MCF 10A (cell line): ENCODE data around the gene CDK5R2. TPM values are rescaled to one million over a fixed set of nuclear protein-coding genes. Genes with fewer than 3 reads are reported as not detected.

Experiments
- BruUV-seq: library from RNA; stranded (reverse); fragments of 400-500 nt; replicated peaks from 2 replicates; lab custom pipeline; 2021; lab: Mats Ljungman, UMichigan
- CTCF ChIA-PET: fragments of 300-600 bp; sonication (Branson Sonifier 250); formaldehyde crosslinking; extraction: SDS; loops from one replicate; lab custom pipeline; 2021; ENCODE audit warnings: antibody characterized with exemption, inconsistent platforms; lab: Yijun Ruan, JAX
- POLR2A ChIA-PET: fragments of 300-600, 350-650 bp; sonication (Branson Sonifier 250); formaldehyde crosslinking; extraction: SDS; loops from one replicate; lab custom pipeline; 2020; ENCODE audit warnings: antibody characterized with exemption, inconsistent platforms; lab: Yijun Ruan, JAX
- DNase-seq: peaks from one replicate; pipeline ENCODE4 v3.0.0-alpha.2; 2018; ENCODE audit not compliant: unreplicated experiment
- H3K27ac Mint-ChIP-seq: one replicate; pipeline ENCODE4 v1.8.0; 2022; ENCODE audit warnings: mild to moderate bottlenecking, low read depth, mixed read lengths; ENCODE audit not compliant: unreplicated experiment
- H3K27me3 Mint-ChIP-seq: one replicate; pipeline ENCODE4 v1.8.0; 2022; ENCODE audit warnings: mixed read lengths; ENCODE audit not compliant: insufficient read depth, unreplicated experiment
- H3K36me3 Mint-ChIP-seq: one replicate; pipeline ENCODE4 v1.8.0; 2022; ENCODE audit warnings: mild to moderate bottlenecking, moderate library complexity, mixed read lengths; ENCODE audit not compliant: insufficient read depth, unreplicated experiment
- H3K4me1 Mint-ChIP-seq: one replicate; pipeline ENCODE4 v1.8.0; 2022; ENCODE audit warnings: mixed read lengths; ENCODE audit not compliant: insufficient read depth, unreplicated experiment
- H3K4me3 Mint-ChIP-seq: one replicate; pipeline ENCODE4 v1.8.0; 2022; ENCODE audit warnings: mild to moderate bottlenecking, moderate library complexity, mixed read lengths; ENCODE audit not compliant: unreplicated experiment
- H3K9me3 Mint-ChIP-seq: one replicate; pipeline ENCODE4 v1.8.0; 2022; ENCODE audit warnings: mixed read lengths; ENCODE audit not compliant: unreplicated experiment
- CTCF ChIP-seq: fragments of 200-600 bp; IDR thresholded peaks from one replicate; pipeline ENCODE4 v1.8.0; 2022; ENCODE audit warnings: antibody characterized with exemption, mild to moderate bottlenecking; ENCODE audit not compliant: unreplicated experiment
- intact Hi-C: fragments of 100-400 bp; cut with micrococcal nuclease; formaldehyde crosslinking; loops from 2 replicates; pipeline ENCODE4 v1.14.1; 2022
- total RNA-seq: library from RNA; stranded (reverse); gene quantifications from 2 replicates; pipeline ENCODE4 v1.2.3, GENCODE V29; 2022

The CDK5R2 gene
- total RNA-seq, 1 experiment from 2014 or later = not detected

GRCh38 chr2:218961651-218962570, 2.4 kb downstream of the CDK5R2 start:
- ChIA-PET POLR2A (no interaction called here), CTCF (interaction anchor here (1.3 kb wide), 1 partner anchor 47 kb away, joined by 3 read pairs; no protein-coding TSS in a partner anchor)
- H3K36me3 Mint-ChIP-seq = no peaks in the 10 kb centered on the region
- no peak overlapping the region for H3K27ac Mint-ChIP-seq
- peaks cover 68% of the 10 kb centered on the region for H3K27me3 Mint-ChIP-seq
- no peak for DNase-seq
- intact Hi-C loops = no loop called here
- peak overlapping the region; percentile 56 for H3K4me3 Mint-ChIP-seq
- no peak for TF ChIP-seq CTCF
- peaks cover 13% of the 10 kb centered on the region for H3K4me1 Mint-ChIP-seq
- no TSS peak for BruUV-seq
- H3K9me3 Mint-ChIP-seq = no peaks in the 10 kb centered on the region

GRCh38 chr2:218962859-218963492, 3.5 kb downstream of the CDK5R2 start:
- intact Hi-C loops = no loop called here
- Mint-ChIP-seq H3K27me3 (peaks cover 68% of the 10 kb centered on the region), H3K4me3 (no peak overlapping the region), H3K9me3 (no peaks in the 10 kb centered on the region), H3K36me3 (no peaks in the 10 kb centered on the region), H3K4me1 (peaks cover 13% of the 10 kb centered on the region), H3K27ac (no peak overlapping the region)
- no peak for TF ChIP-seq CTCF
- BruUV-seq = no TSS peak
- DNase-seq = peak; percentile 41
- ChIA-PET POLR2A (no interaction called here), CTCF (no interaction called here)

- Mint-ChIP-seq H3K4me3 (no peak overlapping the region), H3K4me1 (peaks cover 13% of the 10 kb centered on the region), H3K27ac (no peak overlapping the region), H3K9me3 (no peaks in the 10 kb centered on the region), H3K36me3 (no peaks in the 10 kb centered on the region), H3K27me3 (peaks cover 68% of the 10 kb centered on the region)
- POLR2A ChIA-PET = interaction anchor here (0.6 kb wide), 1 partner anchor 374 kb away, joined by 3 read pairs; no protein-coding TSS in a partner anchor
- no TSS peak for BruUV-seq
- CTCF ChIA-PET = no interaction called here
- intact Hi-C loops = no loop called here
- no peak for DNase-seq
- no peak for TF ChIP-seq CTCF
Measured at GRCh38 chr2:218963601-218964000, 4.1 kb downstream of the CDK5R2 start.
